Middle frontal gyrus (tissue), 1 donor: Measurements from ENCODE around the gene KDM6B.
A peak's percentile ranks its signal among the peaks of the same experiment; 100 is the strongest.

ENCODE experiments used
- DNase-seq: peaks from one replicate; pipeline ENCODE4 v3.0.0-alpha.2; 2015; ENCODE audit warnings: low spot score; ENCODE audit errors: extremely low spot score

KDM6B gene

DNA sequence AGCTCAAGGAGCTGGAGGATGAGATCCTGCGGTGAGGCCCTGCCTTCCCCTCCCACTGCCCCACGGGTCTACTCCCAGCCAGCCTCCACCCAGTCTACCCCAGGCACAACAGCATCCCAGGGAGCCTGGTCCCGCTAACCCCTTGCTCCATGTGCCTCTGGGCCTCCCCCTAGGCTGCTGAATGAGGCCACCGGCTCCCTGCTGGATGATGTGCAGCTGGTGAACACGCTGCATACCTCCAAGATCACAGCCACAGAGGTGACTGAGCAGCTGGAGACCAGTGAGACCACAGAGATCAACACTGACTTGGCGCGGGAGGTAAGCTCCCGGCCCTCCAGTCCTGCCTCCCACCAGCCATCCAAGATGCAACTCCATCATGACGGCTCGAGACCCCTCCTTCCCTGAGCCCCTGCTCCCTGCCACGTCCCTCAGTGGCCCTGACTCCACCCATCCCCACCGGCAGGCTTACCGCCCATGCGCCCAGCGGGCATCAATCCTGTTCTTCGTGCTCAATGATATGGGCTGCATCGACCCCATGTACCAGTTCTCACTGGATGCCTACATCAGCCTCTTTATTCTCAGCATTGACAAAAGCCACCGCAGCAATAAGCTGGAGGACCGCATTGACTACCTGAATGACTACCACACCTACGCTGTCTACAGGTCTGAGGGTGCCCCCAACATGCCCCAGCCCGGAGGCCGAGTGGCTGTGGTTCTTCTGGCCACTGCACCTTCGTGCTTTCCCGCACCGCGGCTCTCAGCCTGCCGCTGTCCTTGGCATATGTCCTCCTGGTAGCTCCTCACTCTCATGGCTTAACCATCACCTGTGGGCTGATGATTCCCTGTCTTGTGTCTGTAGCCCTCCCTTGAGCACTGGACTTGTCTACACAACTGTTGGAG lies 15.0 kb upstream of the KDM6B start:
- DNase-seq: no peak

DNA sequence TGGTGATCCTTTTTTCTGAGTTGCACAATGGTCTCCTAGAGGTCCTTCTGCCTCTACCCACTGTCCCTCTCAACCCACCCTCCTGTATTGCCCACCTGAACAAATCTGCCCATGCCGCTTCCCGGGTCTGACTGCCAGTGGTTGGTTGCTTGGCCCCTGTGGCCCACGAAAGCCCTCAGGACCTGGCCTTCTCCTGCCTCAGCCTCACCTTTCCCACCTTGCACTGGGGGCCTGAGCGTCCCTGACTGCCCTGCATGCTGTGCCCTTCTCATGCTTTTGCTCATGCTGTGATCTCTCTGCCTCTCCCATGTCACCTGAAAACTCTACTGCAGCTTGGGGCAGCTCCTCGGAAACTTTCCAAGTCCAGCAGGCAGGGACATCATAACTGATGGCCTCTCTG lies 13.8 kb upstream of the KDM6B start:
- DNase-seq: no peak

GRCh38 chr17:7822126-7822525 lies 11.9 kb upstream of the KDM6B start:
- DNase-seq: no peak

GRCh38 chr17:7823581-7824001 lies 10.4 kb upstream of the KDM6B start:
- DNase-seq: no peak

- no peak for DNase-seq
Measured at GRCh38 chr17:7824021-7824924, 9.7 kb upstream of the KDM6B start.

DNA sequence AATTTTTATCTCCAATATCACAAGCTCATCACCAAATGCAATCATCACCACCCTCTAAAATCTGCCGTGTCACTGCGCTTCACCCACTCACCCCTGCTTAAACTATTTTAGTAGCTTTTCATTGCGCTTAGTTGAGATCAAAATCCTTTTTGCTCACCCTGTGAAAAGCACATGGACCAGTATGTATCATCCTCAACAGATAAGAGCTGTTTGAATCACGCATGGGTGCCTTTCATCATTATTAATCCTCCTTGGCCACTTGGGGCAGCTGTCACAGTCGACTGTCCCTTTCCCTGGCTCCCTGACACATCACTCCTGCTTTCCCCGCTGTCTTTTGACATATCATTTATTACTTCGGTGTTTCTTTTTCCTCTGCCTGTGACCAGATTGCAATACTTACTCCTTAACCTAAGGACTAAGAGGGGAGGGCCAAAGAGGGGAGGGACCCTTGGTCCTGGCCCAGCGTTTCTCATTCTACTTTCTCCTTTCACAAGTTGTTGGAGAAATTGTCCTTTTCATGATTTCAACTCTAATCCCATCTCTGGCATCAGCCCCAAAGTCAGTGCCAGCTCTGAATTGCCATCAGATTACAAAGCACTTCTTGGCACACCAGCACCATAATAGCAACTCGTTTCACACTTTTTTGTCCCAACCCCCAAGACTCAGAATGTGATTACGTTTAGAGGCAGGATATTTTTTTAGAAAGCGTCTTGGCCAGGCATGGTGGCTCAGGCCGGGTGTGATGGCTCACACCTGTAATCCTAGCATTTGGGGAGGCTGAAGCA lies 8.6 kb upstream of the KDM6B start:
- no peak for DNase-seq

GRCh38 chr17:7830616-7831015 lies 3.4 kb upstream of the KDM6B start:
- no peak for DNase-seq

DNA sequence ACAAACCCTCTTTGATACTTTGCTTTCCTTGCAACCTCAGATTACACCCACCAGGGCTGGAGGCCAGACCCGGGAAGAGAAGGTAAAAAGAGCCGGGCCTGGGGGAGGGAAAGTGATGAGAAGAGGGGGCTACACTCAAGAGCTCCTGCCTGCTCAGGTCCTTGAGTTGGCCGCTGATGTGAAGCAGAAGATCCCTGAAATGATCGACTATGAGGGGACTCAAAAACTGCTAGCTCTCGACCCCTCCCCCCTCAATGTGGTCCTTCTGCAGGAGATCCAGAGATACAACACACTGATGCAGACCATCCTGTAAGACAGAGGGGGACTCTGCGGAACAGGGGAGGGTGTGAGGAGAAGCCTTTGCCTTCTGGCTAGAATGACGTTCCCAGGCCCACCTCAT lies 2.8 kb upstream of the KDM6B start:
- no peak for DNase-seq

GRCh38 chr17:7832431-7832830 lies 1.6 kb upstream of the KDM6B start:
- no peak for DNase-seq

DNA sequence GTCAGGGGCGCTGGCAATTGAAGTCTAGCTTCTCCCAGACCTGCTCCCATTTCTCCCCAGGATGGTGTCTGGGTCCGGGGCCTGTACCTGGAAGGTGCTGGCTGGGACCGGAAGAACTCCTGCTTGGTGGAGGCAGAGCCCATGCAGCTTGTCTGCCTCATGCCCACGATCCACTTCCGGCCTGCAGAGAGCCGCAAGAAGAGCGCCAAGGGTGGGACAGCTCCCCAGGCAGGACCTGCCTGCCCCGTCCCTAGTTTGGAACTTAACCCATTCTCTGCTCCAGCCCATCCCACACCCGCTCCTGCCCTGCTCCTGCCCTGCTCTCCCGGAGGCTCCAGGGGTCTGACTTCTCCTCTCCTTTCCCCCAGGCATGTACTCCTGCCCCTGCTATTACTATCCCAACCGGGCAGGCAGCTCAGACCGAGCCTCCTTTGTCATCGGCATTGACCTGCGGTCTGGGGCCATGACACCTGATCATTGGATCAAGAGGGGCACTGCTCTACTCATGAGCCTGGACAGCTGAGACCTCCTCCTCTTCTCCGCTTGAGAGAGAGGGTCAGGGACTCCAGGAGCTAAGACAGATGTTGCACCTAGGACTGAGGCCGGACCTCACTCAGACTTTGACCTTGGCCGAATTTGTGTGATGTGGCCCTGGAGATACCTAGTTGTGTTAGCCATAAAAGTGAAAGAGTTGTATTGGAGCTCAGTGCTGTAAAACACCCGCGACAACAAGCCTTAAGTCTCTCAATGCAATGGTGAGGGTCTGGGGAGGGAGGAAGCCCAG lies 814 bp upstream of the KDM6B start:
- DNase-seq: no peak

GRCh38 chr17:7834542-7834956 lies 532 bp downstream of the KDM6B start:
- peak; percentile 2 for DNase-seq

DNA sequence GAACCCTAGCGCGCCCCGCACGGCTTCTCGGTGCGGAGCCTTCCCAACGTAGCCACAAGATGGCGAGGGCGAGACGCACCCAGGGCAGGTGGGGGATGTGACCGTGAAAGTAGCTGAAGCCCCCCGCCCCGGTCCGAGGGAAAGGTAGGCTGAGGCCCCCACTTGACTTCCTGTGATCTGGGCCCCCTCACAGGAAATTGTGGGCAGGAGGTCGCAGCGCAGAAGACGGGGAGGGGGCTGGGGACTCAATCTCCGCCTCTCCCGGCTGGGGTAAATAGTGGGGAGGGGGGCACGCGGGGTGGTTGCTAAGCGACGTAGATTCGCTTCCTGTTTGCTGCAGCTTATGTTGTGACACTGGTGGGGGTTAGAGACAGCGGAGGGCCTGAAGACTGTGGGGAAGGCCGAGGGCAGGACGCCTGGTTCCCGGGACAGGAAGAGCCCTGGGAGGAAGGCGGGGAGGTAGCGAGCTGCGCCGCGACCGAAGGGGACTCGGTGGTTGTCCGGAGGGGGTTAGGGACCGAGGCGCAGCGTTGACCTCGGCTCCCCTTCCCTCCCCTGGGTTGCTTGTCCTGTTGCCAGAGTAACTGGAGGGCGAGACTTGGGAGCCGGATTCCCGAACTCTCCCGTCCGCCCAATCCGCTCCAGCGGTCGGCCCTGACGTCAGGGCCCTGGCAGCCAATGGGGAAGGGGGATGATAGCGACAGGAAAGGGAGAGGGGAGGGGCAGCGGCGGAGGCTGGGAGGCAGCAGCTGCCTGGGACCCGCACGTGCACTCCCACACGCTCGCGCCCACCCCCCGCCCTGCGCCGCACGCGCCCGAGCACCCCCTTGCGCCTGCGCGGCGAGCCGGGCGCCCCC lies 1.2 kb downstream of the KDM6B start:
- peak; percentile 96 for DNase-seq

DNA sequence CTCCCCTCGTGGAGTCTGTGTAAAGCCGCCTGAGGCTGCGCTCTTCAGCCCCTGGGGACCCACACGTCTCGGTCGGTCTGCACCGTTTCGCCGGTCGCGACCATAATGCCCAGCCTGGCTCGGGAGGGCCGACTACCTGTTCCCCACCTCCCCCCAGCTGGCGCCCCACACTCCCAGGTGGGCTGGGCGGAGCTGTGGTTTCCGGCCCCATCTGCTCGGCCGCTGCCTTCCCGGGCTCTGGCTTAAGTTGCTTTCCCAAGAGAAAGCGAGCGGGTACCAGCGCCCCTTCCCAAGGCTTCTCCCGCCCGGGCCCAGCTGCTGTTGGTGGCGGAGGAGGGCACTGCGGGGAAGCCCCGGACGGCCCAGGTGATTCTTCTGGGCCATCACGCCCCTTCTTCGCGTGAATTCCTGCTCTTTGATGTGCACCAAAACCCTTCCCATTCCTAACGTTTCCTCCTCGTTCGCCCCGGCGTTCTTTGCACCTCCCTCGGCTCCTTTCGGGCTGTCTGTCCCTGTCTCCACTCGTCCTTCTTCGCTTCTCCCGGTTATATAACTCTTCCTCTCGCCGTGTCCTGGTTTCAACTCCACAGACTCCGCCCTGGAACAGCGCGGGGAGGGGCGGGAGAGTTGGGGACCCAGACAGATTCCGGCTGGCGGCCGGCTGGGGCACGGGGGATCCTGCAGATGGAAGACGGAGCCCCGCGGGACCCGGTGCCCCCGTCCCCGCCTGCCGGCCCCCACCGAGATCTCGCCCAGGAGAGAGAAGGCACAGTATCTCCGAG lies 2.0 kb downstream of the KDM6B start:
- peak; percentile 52 for DNase-seq

DNA sequence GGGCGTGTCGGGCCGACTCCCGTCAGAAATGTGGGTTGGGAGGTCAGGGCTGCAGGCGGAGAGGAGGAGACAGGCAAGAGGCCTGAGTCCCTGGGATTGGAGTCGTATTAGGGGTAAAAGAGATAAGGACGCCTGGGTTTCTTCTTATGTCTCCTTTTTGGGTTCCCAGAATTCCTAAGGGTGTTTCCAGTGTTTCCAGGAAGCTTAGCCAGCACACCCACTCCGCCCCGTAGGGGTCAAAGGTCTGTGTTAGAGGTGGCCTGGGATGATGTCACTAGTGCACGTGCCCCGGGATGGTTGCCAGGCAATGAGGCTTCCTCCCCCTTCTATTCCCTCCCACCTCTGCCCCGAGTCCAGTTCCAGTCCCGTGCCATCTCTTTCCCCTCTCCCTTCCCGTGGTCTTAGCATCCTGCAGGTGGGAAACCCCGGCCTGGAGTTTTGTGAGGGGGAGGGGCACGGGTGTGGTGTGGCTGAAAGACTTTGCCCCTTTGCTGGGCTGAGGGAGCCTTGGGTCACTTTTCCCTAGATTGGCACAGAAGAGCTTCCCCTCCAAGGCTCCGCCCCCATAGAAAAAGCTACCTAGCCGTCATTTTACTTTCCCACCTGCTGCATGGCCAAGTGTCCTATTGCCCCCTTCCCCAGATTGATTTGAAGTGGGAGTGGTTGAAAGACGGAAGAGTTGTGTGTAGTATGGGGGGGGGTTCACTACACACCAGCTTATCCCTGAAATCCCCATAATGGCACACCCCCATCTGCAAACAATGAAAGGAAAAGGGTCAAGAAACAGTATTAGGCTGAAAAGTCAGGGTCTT lies 2.8 kb downstream of the KDM6B start:
- DNase-seq: no peak

GRCh38 chr17:7837408-7838088 lies 3.5 kb downstream of the KDM6B start:
- no peak for DNase-seq

GRCh38 chr17:7838090-7839075 lies 4.4 kb downstream of the KDM6B start:
- DNase-seq: no peak
